NCI-H524 treated with DMSO at 0.1 percent for 48 hours (cell line): ENCODE measurements around the gene ANKRD65.
"Not testable (repeated sequence)": the region's sequence is repeated elsewhere in the genome, so short reads cannot be mapped to it uniquely, and the experiment has no call there.

Experiments
- DNase-seq: peaks from one replicate; lab custom pipeline; 2025; lab: John Stamatoyannopoulos, UW

ANKRD65 gene

DNA sequence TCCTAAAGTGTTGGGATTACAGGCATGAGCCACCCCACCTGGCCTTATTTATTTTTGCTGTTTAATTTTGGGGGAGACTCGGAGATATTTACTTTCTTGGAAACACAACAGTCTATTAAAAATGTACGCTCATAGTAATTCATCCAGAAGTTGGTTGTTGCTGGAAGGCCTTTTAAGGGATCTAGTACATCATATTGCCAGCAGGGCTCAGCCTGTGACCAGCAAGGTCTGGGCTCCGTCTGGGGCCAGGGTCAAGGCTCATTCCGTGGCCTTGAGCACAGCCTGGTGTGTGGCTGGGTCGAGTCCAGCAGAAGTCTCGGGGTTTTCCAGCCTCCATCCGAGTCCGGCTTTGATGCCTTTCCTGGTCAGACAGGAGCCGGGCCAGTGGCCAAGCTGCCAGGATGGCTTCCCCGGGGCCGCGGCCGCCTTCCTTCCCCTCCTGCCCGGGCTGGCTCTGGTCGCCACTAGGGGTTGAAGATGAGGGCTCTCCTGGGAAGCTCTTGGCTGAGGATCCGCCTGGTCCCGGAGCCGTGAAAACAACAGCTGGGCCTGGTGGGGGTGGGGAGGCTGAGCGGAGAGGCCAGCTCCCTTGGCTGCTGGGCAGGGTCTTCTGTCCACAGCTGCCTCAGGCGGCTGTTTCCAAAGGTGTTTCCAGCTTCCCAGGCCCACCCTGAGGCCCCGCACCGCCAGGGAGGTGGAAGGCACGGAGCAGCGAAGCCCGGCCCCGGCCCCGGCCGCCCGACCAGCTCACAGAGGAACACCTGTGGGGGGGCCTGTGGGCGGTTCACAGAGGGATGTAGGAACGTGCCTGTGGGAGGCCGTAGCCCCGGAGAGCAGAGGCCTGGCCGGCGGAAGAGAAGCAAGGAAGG, 9.3 kb upstream of the ANKRD65 start:
- DNase-seq, result peak; percentile 28

DNA sequence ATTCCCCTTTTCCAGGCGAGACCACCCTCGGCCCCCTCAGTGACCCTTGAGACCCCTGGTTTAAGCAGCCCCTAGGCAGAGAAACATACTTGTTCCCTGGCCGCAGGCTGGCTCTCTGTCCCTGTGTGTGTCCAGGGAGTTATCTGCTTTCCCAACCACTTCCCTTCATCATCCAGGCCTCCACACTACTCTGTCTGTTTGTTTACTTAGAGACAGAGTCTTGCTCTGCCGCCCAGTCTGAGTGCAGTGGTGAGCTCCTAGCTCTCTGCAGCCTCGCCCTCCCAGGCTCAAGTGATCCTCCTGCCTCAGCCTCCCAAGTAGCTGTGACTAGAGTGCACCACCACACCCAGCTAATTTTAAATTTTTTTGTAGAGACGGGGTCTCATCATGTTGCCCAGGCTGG, 8.6 kb upstream of the ANKRD65 start:
- DNase-seq, result no peak

DNA sequence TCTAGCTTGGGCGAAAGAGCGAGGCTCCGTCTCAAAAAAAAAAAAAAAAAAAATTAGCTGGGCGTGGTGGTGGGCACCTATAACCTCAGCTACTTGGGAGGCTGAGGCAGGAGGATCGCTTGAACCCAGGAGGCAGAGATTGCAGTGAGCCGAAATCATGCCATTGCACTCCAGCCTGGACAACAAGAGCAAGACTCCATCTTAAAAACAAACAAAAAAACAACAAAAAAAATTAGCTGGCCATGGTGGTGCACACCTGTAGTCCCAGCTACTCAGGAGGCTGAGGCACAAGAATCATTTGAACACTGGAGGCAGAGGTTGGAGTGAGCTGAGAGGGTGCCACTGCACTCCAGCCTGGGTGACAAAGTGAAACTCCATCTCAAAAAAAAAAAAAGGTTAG, 7.9 kb upstream of the ANKRD65 start:
- DNase-seq, result not testable (repeated sequence)

DNA sequence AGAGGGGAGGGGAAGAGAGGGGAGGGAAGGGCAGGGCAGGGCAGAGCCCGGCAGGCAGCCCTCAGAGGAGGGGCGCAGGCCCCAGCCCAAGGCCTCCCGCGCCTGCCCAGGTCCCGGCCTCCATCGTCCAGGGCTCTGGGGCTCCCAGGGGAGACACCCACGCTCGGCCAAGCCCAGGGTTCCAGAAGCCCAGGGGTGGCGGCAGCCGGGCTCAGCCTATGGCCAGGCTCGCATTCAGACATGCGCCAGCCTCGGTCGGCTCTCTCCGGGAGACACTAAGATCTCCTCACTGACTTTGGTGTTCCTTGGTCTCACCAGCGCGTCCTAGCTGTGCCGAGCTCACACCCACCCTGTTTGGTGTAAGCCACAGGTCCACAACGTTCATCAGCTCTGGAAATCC, 7.1 kb upstream of the ANKRD65 start:
- no peak for DNase-seq

DNA sequence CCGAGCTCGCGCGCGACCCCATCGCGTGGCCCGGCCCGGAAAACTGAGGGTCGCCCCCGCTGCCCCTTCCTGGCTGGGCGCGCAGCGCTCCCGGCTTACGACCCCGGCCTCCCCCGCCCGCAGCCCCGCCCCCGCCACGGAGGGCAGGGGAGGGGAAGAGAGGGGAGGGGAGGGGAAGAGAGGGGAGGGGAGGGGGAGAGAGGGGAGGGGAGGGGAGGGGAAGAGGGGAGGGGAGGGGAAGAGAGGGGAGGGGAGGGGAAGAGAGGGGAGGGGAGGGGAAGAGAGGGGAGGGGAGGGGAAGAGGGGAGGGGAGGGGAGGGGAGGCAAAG, 6.7 kb upstream of the ANKRD65 start:
- no peak for DNase-seq

DNA sequence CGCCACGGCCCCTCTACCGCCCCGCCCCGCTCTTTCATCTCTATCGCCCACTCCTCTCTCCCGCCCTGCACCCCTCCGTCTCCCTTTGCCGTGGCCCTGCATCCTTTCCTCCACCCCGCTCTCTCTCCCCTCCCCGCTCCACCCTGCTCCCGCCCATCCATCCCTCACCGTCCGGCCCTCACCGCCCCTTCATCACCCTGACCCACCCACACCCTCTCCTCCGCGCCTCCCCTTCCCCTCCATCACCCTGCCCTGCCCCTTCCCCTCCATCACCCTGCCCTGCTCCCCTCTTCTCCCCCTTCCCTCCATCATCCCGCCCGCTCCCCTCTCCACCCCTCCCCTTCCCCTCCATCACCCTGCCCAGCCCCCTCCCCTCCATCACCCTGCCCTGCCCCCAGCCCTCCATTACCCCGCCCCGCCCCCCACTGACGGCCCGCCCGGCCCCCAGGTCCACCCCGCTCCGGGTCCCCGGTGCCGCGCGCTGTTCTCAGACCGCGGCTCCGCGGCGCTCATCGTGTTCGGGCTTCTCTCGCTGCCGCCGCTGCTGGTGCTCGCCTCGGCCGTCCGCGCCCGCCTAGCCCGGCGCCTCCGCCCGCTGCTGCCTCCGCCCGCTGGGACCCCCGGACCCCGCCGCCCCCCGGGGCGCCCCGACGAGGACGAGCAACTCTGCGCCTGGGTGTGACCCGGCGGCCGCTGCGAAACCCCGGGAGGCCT, 6.2 kb upstream of the ANKRD65 start:
- no peak for DNase-seq

DNA sequence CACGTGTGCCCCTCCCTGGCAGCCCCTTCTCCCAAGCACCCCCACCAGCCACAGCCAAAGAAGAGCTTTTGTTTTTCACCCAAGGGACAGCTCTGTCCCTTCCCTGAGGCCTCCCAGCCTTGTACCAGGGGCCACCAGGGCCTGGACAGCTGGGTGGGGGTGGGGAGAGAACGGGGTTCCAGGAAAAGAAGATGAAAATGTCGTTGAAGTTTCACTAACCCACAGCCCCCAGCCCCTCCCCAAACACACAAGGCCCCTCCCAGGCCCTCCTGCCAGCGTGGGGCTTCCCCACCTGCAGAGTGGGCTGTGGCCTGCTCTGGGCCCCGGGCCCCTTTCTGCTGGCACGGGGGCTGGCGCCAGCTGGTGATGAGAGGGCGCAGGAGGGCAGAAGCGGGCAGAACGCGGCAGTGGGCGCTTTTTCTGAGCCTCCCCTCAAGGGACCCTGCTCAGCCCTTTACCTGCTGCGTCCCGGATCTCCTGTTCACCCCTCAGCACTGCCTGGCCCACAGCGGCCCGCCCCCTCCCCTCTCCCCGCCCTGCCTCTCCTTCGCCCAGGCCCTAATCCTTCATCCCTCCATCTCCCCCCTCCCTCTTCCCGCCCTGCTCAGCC, 5.5 kb upstream of the ANKRD65 start:
- DNase-seq, result no peak

DNA sequence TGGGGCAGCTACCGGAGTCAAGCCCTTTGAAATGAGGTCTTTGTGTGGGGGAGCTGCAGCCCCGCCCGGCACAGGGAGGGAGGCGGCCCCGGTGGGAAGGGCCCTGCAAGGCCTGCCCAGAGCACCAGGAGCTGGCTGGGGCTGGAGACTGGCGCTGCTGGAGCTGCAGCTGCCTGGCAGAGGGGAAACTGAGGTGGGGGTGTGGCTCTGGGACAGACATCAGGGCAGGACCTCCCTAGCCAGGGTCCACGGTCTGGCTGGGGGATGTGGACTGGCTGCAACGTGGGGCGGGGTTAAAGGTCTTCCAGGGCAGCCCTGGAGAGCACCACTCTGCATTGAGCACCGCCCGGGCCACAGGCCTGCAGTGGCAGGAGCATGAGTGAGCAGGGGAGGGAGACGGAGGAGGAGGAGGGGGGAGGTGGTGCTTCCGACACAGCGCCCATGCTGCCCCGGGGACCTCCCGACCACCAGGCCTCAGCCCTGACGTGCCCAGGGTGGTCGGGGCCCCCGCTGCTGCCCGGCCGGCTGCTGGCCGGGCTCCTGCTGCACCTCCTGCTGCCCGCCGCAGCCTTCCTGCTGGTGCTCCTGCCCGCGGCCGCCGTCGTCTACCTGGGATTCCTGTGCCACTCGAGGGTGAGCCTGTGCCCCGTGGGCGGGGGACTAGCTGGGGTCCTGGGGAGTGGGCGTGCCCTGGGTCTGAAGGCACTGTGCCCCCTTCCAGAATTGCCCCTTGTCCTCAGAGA, 4.8 kb upstream of the ANKRD65 start:
- DNase-seq, result no peak

DNA sequence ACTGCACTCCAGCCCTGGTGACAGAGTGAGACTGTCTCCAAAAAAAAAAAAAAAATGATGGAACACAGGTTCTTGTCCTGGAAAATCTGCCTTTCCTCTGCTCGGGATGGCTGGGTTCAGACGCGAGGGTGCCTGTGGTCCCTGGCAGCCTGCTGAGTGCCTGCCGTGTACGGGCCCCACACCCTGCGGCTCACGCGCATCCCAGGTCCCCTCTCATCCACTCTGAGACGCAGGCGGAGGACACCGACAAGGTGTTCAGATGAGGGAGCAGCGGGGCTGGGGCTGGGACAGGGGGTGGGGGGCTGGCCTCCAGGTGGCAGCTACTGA, 4.3 kb upstream of the ANKRD65 start:
- no peak for DNase-seq

DNA sequence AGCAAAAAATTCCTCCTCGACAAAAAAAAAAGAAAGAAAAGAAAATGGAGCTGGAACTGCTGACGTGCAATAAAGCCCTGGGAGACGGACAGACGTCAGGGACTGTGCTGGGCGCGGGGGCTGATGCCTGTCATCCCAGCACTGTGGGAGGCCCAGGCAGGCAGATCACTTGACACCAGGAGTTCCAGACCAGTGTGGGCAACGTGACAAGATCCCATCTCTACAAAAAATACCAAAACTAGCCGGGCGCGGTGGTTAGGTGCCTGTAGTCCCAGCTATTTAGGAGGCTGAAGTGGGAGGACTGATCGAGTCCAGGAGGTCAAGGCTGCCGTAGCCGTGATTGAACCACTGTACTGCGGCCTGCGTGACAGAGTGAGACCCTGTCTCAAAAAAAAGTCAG, 3.6 kb upstream of the ANKRD65 start:
- DNase-seq, result no peak

DNA sequence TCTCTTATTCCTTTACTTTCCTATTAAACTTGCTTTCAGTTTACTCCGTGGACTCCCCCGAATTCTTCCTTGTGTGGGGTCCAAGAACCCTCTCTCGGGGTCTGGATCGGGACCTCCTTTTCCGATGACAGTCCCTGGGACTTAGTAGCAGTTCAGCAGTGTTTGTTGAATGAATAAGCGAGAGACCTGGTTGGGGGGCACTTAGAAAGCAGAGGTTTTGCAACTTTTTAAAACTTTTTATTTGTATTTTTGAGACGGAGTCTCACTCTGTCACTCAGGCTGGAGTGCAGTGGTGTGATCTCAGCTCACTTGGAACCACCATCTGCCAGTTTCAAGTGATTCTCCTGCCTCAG, 2.1 kb upstream of the ANKRD65 start:
- DNase-seq, result no peak

DNA sequence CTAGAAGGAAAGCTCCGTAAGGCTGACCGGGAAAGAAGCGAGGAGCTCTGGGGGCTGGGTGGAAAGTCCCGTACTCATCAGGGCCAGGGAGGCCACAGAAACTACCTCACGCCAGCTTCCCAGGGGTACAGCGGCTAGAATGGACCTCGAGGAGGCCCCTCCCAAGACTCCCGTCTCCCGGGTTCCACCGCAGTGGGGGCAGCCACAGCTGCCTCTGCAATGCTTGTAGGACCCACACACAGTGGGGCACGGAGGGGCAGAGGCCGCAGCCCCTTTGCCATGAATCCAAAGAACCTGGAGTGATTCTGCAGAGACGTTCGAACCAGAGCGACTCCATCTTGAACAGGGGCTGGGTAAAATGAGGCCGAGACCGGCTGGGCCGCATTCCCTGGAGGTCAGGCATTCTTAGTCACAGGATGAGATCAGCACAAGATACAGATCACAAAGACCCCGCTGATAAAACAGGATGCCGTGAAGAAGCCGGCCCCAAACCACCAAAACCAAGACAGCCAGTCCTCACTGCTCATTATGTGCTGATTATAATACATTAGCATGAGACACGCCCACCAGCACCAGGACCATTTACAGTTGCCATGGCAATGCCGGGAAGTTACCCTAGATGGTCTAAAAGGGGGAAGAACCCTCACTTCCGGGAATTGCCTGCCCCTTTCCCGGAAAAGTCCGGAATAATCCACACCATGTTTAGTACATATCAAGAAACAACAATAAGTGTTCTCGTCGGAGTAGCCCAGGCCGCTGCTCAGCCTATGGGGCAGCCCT, 1.6 kb upstream of the ANKRD65 start:
- DNase-seq, result no peak

DNA sequence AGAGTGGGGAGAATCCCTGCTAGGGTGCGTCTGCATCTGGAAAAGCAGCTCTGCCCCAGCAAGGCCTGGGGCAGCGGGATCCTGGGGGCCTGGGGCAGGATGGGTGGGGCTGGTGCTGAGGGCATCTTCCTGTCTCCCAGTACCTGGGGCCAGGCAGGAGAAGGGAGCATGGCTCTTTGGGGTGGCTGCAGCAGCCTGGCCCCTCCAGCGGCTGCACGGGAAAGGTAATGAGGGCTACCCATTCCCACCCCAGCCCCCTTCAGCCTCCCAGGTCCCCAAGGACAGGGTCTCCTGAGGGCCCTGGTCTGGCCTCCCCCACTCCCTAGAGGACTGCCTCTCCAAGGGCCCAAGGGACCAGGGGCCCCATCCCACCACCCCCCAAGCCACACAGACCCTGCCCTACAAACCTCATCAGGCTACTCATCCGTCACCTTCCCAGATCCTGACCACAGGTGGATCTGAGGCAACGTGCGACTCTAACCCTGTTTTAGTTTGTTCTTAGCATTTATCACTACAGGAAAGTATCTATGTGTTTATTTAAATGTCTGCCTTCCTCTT, 910 bp upstream of the ANKRD65 start:
- DNase-seq, result no peak

DNA sequence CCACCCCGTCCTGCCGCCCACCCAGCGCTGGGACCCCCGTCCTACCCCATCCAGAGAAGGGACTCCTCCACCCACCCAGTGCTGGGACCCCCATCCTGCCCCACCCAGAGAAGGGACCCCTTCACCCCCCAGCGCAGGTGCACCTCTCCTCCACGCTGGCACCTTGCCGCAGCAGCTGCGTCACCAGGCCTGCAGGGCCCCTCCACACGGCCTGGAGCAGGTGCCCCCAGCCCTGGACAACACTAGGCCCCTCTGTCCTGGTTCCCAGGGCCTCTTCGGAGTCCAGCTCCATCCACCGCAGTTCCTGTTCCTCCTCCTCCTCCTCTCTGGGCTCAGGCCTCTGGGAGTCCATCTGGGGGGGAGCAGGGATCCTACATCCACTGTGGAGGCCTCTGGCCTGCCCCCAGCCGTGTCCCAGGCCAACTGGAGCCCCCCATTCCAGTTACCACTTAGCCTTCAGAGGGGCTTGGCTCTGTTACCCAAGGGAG, 378 bp downstream of the ANKRD65 start:
- DNase-seq, result no peak

DNA sequence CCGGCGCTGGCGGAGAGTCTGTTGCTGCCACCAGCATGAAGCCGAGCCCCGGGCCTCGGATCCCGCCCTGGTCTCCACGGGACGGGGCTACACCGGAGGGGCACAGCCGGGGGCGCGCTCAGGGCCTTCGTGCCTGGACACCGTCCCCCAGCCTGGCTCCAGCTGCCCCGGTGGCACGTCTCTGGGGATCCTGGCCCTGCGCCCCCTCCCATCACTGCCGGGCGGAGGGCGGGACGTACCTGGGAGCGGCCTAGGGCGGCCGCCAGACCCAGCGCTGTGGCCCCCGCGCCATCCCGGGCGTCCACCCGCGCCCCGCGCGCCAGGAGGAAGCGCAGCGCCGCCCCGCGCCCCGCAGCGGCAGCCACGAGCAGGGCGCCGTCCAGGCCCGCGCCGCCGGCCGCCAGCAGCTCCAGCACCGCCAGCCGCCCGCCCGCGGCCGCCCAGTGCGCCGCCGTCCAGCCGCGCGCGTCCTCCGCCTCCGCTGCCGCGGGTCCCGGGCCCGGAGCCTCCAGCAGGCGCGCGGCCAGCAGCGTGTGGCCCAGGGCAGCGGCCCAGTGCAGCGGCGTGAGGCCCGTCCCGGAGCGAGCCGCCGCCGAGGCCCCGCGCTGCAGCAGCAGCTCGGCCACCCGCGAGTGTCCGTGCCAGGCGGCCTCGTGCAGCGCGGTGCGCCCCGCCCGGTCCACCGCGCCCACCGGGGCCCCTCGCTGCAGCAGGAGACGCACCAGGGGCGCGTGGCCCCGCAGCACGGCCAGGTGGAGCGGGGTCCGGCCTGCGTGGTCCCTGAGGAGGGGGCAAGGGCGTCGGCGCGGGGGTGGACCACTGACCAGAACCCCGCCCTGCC, 1.0 kb downstream of the ANKRD65 start:
- no peak for DNase-seq

DNA sequence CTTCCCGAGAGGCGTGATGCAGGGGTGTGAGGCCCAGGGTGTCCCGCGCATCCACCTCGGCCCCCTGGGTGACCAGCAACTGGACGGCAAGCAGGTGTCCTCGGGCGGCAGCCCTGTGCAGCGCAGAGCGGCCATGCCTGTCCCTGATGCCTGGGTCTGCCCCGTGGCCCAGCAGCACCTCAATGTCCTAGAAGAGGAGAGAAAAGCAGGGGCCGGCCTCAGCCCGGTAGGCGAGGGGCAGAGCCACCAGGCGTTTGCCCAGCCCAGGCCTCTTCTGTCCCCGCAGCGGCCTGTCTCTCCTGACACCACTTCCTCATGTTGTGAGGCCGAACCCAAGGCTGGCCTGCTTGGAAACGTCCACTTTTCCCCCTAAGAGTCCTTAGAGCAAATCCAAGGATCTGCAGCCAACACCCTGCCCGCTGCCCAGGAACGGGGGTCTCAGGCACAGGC, 1.7 kb downstream of the ANKRD65 start:
- no peak for DNase-seq

DNA sequence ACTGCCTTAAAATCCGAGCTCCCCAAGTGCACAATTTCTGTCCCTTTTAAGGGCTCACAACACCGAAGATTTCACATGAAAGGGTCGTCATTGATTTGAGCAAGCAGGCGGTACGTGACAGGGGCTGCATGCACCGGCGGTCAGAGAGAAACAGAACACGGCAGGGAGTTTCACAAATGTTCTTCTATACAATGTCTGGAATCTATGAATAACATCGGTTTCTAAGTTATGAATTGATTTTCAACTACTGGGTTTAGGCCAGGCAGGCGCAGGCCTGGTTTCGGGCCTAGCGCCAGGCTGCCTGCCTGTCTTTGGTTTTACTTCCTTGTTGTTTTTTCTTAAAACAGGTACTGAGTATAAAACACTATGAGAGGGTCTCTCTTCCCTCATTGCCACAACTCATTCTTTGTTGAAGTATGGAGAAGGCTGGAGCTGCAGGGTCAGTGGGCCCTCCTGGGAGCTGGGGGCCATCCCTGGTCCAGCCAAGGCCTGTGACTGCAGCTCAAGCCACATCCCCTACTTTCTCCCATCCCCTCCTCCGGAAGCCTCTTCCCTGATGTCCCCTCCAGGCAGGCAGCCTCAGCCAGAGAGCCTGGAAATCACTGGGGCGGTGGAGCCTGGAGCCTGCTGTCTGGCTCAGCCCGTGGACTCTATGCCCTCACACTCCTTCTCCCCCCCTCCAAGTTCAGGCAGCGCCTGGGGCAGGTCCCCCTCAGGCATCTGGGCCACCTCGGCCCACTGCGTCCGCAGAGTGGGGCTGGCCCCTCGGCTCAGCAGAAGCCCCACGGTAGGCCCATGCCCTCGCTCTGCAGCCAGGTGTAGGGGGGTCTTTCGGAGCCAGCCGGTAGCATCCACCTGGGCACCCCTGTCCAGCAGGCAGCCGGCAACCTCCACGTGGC, 2.4 kb downstream of the ANKRD65 start:
- DNase-seq, result no peak

DNA sequence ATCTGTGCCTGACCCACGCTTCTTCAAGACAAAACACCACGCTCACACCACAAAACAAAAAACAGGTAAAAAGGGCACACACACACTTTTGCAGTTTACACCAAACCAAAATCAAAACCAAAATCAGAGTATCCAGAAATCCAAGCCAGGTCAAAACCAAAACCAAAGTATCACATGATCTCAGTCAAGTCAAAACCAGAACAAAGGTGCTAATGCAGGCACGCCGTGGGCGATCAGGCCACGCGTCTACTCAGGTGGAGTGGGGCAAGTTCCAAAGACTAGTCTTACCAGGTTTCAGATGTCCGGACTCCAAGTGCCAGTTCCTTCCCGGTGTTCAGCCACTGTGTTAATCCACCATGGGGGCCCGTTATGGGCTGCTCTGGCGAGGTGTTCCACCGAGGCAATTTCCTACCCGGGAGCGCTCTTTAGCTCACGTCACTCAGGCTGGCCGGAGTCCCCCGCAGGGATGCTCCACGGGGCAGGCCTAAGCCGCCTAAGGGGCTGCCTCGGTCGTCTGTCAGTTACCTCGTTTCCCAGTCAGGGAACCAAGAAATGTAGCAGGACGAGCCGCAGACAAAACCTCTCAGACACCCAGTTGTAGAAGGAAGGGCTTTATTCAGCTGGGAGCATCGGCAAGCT, 3.1 kb downstream of the ANKRD65 start:
- not testable (repeated sequence) for DNase-seq

DNA sequence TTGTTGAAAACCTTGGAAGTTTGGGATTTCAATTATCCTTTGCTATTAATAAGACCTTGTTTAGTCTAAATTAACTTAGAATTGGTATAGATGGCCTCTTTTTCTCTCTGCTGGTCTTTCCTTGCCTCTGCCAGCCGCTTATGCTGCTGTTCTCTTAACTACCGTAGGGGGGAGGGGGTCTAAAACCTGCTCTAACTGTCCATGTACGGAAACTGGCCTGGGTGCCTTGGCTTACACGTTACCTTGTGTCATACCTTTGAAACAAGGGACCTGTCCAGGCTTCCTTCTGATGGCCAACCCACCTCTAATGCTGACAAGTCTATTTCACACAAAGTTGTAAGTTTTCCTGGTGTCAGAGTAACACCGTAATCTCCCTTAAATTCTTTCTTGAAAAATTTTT, 3.7 kb downstream of the ANKRD65 start:
- not testable (repeated sequence) for DNase-seq
